HG03066 (cell line): Measurements from ENCODE around the gene ZBP1.

Source experiments
- ATAC-seq: cut with Tn5 transposase; IDR thresholded peaks from one replicate; pipeline ENCODE4 v1.9.1; 2021; ENCODE audit warnings: low read depth; ENCODE audit not compliant: unreplicated experiment

The ZBP1 gene

GRCh38 chr20:57619051-57619831 is 985 bp downstream of the ZBP1 start:
- peak; percentile 62 for ATAC-seq

DNA sequence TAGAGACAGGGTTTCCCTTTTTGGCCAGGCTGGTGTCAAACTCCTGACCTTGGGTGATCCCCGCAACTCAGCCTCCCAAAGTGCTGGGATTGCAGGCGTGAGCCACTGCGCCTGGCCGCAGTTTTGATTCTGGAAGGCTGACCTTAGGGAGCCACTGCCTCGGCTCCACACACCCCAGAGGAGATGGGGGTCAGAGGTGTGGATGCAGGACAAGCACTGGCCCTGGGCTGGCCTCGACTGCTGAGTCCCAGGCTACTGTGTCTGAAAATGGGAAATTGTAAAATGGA is 1.5 kb downstream of the ZBP1 start:
- no peak for ATAC-seq

GRCh38 chr20:57618091-57618763 is 2.0 kb downstream of the ZBP1 start:
- no peak for ATAC-seq

DNA sequence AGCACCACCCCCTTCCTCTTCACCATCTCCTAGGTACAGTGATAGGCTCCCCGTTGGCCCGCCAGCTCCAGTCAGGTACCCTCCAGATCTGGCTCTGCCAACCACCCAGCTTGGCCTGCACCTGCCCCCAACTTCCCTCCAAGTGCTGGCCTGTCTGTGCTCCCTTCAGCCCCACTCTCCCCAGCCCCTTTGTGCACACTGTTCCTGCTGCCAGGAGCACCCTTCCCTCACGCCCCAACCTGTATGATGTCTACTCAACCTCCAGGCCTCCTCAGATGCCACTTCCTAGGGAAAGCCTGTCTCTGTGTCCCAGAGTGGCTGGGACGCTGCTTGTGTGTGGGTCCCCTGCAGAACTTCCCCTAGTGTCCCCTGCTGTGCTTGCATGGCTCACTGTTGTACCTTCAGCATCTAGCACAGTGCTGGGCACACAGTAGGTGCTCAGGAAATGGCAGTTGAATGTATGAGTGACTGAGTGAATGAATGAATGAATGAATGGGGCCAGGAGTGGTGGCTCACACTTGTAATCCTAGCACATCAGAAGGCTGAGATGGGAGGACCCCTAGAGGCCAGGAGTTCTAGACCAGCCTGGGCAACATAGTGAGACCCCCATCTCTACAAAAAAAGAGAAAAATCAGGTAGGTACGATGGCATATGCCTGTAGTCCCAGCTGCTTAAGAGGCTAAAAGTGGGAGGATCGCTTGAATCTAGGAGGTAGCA is 3.0 kb downstream of the ZBP1 start:
- ATAC-seq, result no peak

GRCh38 chr20:57616143-57616951 is 3.9 kb downstream of the ZBP1 start:
- ATAC-seq, result no peak

DNA sequence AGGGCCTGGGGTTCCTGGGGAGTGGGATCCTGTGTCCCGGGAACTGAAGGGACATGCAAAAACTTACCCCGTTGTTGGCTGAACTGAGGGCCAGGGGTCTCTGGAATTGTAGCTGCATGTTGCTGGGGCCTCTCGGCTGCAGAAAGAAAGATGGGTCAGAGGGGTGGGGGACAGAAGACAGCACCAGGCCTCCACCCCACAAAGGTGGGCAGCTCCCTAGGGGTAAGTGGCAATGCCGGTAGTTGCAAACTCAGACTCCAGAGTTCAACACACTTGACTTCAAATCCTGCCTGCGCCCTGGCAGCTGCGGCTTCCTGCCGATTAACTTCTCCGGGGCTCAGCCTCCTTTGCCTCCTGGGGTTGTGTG is 4.8 kb downstream of the ZBP1 start:
- no peak for ATAC-seq

GRCh38 chr20:57614490-57615444 is 5.5 kb downstream of the ZBP1 start:
- ATAC-seq, result no peak

DNA sequence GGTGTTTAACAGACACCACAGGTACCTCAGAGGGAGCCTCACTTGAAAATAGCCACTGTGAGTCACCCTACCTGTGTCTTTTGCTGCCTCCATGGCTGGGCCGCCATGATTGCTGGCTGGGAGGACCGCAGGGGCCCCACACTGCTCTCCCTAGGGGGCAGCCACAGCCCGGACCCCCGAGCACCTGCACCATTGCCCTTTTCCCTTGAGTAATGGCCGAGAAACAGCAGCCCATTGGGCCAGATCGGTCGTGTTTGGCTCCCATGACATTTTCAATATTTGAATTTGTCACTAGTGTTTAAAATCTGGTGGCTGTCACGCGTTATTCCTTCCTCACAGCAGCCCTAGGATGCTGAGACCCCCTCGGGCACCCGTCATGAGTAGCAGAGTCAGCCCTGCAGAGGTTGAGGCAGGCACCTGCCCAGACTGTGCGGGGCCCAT is 6.7 kb downstream of the ZBP1 start:
- ATAC-seq, result no peak

- no peak for ATAC-seq
Measured at GRCh38 chr20:57612916-57613315, 7.3 kb downstream of the ZBP1 start.

- ATAC-seq, result no peak
Measured at GRCh38 chr20:57612436-57612835, 7.8 kb downstream of the ZBP1 start.

DNA sequence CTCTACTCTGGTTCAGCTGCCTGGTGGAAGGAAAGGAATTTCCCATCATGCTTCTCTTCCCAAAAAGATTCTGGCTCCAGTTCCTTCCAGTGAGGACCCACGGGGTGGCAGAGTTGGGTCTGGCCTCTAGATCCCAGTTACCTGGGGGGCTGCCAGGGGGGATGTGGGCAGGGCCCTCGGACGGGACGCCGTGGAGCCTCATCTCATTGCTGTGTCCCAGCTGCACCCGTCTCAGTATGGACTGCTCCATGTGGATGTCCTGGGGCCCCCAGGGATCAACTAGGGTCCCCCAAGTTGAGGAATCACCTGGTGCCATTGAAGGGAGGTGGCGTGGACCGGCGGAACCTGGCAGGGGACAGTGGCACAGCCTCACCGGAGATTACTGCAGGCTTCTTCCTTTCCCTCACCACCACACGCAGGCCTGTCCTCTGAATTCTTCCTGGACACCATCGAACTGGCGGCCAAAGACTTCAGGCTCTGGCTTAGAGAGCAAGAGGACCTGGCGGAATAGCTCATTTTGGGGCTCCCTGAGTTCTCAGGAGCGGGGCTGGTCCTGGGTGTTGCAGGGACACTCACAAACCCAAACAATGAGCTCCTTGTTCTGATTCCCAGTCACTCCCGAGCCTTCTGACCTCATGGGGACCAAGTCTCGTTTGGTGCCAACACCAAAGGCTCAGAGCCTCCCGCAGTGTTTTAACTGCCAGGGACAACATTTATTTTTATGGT is 8.5 kb downstream of the ZBP1 start:
- no peak for ATAC-seq

- ATAC-seq, result no peak
Measured at GRCh38 chr20:57610261-57610952, 9.8 kb downstream of the ZBP1 start.

DNA sequence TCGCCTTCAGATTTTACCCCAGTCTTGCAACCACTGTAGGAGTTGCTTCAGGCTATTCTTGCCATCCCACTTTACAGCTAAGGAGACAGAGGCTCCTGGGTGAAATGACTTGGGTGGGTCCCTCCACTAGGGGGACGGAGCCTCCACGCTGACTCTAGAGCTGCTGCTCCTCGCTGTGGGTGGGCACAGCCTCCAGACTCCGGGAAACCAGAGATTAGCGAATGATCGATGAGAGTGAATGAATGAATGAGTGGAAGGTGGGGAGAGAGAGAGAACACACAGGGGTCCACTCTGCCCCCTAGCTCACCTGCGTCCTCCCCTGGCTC is 10.4 kb downstream of the ZBP1 start:
- no peak for ATAC-seq

GRCh38 chr20:57609086-57609841 is 11.0 kb downstream of the ZBP1 start:
- ATAC-seq, result no peak

GRCh38 chr20:57608516-57608915 is 11.7 kb downstream of the ZBP1 start:
- no peak for ATAC-seq

- ATAC-seq, result no peak
Measured at GRCh38 chr20:57605878-57606277, 14.3 kb downstream of the ZBP1 start.

- ATAC-seq, result no peak
Measured at GRCh38 chr20:57605045-57605444, 15.2 kb downstream of the ZBP1 start.

- ATAC-seq, result no peak
Measured at GRCh38 chr20:57603120-57603519, 17.1 kb downstream of the ZBP1 start.
